Hepatic stellate cell (primary cell): ENCODE results near the gene PPIG.
"Not testable (repeated sequence)": the region's sequence is repeated elsewhere in the genome, so short reads cannot be mapped to it uniquely, and the experiment has no call there.

Source experiments
- DNase-seq: peaks from one replicate; pipeline ENCODE4 v3.0.0; 2011; ENCODE audit warnings: low spot score

PPIG gene

DNA sequence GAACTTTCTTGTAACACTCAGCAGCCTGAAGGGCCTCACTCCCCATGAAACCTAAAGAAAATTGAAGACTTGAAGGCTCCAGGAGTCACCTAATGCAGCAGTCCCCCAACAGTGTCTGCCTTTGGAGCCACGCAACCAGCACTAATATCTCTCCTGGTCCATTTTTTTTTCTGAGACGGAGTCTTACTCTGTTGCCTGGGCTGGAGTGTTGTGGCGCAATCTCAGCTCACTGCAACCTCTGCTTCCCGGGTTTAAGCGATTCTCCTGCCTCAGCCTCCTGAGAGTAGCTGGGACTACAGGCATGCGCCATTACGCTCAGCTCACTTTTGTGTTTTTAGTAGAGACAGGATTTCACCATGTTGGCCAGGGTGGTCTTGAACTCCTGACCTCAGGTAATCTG is 12.4 kb downstream of the PPIG start:
- not testable (repeated sequence) for DNase-seq

DNA sequence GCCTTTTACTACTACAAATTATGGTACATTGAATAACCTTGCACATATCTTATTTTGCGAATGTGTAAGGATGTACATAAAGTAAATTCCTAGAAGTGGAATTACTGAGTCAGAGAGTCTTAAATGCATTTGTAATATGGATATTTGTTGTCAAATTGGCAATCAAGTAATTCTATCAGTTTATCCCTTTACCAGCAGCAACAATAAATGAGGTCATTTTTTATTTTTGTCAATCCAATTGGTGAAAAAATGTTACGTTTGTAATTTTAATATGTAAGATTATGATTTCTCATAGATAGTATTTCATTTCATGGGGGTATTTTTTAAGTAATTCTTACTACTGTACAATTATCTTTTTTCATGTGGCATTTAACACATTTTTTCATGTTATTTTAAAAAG is 14.8 kb downstream of the PPIG start:
- no peak for DNase-seq

DNA sequence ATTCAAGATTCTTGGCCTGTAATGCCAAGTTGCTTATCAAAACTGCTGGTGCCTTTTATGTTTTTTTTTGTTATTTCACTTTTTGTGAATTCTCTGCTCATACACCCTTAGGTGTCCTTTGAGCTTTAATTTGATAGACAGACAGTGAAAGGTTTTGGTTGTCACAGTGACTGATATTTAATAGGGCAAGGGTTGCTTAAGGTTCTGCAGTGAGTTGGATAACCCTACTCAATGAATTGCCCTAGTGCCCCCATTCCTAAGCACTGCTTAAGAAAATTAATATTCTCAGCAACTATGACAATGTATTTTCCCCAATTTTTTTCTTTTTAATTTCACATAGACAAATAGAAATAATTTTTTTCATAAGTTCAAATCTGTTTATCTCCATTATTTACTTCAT is 15.4 kb downstream of the PPIG start:
- no peak for DNase-seq

DNA sequence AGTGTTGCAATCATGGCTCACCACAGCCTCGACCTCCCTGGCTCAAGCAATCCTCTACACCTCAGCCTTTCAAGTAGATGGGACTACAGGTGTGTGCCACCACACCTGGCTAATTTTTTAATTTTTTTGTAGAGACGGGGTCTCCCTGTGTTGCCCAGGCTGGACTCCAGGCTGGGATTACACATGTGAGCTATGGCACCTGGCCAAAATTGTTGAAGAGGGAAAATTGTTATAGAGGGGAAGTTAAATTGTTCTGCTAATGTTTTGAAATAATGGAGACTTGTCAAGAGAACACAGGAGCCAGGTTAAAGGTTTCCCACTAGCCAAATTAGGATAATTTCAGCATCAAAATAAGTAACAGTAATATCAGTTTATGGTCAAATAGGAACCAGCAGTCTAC is 25.1 kb downstream of the PPIG start:
- no peak for DNase-seq

DNA sequence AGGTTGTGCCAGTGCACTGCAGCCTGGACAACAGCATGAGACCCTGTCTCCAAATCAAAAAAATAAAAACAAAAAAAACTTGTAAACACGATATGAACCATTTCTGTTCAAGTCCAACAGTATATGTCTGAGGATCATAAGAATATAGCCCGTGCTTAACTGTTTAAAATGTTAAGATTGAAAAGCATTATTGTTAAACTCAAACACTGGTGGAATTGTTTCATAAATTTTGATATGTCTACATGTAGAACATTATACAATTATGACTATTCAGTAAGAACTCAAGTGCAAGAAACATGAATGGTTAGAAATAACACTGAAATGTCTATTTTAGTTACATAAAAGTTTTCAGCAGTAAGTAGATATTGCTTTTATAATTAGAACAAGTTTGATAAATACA is 29.7 kb downstream of the PPIG start:
- no peak for DNase-seq

DNA sequence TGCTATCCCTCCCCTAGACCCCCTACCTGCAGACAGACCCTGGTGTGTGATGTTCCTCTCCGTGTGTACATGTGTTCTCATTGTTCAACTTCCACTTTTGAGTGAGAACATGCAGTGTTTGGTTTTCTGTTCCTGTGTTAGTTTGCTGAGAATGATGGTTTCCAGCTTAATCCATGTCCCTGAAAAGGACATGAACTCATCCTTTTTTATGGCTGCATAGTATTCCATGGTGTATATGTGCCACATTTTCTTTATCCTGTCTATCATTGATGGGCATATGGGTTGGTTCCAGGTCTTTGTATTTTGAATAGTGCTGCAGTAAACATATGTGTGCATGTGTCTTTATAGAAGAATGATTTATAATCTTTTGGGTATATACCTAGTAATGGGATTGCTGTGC is 31.8 kb downstream of the PPIG start:
- DNase-seq: not testable (repeated sequence)

DNA sequence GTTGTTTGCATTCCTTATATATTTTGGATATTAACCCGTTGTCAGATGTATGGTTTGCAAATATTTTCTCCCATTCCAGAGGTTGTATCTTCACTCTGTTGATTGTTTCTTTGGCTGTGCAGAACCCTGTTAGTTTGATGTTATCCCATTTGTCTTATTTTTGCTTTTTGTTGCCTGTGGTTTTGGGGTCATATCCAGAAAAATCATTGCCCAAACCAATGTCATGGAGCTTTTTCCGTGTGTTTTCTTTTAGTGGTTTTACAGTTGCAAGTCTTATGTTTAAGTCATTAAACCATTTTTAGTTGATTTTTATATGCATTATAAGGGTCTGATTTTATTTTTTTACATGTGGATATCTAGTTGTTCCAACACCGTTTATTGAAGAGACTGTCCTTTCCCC is 35.8 kb downstream of the PPIG start:
- no peak for DNase-seq

DNA sequence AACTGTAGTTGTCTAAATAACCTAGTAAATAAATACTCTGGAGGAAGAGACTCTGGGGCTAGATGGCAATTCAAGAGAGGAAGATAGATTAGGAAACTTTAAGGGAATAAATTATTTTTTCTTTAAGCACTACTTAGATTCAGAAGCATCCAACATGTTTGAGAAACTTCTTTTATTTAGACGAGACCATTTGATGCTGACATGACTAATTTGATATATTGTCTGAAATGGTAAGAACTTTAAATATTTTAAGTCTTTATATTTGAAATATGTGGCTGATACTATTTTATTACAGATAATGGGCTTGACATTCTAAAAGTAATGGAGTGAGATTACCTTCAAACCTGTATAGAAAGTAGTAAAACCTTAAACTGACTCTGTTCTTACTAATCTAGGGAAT is 36.4 kb downstream of the PPIG start:
- DNase-seq: no peak

DNA sequence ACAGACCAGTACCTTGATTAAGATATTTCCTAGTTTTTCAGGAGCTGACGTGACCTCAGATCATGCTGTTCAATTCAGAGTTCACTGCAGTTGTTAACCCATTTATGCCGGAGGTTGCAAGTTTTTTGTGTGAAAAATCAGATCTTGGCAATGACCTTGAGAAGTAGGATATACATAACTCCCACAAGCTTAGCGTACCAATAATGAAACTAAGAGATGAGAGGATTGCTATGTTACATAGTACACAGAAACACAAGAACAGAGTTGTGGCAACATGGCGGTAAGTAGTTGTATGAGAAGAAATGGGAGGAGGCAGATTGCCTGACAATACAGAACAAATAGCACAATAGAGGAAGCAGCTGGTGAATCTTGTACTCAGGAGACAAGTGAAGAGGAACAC is 39.1 kb downstream of the PPIG start:
- no peak for DNase-seq

DNA sequence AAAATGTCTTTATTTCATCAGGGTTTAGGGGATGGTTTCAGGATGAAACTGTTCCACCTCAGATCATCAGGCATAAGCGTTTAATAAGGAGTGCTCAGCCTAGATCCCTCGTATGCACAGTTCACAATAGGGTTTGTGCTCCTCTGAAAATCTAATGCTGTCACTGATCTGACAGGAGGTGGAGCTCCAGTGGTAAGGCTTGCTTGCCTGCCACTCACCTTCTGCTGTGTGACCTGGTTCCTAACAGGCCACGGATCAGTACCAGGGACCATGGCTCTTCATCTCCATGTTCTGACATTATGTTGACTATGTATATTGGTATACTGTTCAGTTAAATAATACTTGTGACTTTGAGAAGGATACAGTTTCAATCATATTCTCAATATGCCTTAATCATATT is 41.6 kb downstream of the PPIG start:
- DNase-seq: no peak

DNA sequence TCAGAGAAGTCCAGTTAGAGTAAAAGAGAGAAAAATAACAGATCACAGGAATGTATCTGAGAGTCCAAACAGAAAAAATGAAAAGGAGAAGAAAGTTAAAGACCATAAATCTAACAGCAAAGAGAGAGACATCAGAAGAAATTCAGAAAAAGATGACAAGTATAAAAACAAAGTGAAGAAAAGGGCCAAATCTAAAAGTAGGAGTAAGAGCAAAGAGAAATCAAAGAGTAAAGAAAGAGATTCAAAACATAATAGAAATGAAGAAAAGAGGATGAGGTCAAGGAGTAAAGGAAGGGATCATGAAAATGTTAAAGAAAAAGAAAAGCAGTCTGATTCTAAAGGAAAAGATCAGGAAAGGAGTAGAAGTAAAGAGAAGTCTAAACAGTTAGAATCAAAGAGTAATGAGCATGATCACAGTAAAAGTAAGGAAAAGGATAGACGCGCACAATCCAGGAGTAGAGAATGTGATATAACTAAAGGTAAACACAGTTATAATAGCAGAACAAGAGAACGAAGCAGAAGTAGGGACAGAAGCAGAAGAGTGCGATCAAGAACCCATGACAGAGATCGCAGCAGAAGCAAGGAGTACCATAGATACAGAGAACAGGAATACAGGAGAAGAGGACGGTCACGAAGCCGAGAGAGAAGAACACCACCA is 52.4 kb downstream of the PPIG start:
- no peak for DNase-seq

DNA sequence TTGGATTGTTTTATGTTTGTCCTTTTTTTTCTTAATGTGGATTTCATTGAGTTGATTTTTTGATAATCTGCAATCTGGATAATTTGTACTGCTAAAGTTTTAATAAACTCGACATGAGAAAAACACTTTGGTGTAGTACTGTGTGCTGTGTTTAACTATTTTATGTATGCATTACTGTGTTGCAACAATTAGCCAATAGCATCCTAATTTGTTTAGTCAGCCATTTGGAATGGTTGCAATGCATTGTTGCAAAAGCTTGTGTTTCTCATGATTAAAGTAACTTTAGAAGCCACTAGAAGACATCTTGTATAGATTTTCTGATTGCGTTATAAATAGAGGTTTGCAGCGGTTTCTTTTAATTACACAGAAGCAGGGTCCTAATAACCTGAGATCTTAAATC is 53.5 kb downstream of the PPIG start:
- DNase-seq: no peak

DNA sequence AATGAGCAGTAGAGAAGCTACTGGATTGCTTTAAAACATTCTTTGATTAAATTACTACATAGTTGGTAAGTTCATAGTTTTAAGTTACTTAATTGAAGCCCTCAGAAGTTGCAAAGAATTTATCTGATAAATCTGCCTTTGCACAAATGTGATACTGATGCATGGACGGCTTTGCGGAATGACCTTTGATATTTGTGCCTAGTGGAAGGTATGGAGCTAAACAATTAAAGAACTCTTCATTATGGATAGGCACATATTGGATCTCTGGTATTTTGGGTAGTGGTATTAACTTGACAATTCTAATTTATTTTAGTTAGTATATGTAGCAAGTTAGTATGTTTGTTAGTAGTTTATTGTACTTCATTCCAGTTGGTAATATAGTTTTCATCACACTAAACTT is 56.0 kb downstream of the PPIG start:
- DNase-seq: no peak

DNA sequence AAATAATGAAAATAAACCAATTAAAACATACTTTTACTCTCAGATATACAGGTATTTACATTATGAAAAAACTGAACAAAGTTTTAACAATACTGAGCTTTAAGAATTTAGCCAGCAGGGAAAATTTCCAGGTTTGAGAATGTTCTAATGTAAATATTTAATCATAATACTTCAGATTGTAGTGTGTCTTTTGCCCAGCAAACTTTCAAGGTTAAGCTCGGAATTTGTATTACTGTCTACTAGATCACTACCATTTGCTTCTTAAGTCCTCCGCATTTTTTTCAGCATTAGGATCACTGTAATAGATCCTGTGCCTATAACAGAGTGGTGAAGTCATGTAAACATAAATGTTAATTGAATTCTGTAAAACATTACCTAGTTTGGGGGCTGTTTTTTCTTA is 57.3 kb downstream of the PPIG start:
- no peak for DNase-seq

DNA sequence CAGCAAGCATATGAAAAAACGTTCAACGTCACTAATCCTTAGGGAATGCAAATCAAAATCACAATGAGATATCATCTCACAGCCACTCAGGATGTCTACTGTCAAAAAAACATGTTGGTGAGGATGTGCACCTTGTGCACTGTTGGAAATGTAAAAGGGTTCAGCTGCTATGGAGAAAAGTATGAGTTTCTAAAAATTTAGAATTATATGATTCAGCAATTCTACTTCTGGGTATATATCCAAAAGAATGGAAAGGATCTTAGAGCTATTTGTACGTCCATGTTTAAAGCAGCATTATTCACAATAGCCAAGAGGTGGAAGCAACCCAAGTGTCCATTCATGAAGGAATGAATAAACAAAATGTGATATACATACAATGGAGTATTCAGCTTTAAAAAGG is 60.0 kb downstream of the PPIG start:
- DNase-seq: no peak

DNA sequence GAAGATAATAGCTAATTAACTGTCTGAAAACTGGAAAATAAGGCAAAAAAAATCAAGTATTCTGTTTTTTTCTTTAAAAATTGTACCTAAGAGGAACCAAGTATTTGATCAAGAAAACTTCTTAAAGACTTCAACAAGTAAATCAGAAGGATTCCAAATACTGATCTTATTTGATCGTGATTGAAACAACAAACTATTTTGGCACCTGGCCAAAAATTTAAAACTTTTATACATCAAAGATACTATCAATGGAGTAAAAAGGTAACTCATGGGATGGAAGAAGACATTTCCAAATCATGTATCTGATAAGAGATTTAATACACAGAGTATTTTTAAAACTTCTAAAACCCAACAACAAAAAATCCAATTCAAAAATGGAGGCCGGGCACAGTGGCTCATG is 63.3 kb downstream of the PPIG start:
- no peak for DNase-seq

DNA sequence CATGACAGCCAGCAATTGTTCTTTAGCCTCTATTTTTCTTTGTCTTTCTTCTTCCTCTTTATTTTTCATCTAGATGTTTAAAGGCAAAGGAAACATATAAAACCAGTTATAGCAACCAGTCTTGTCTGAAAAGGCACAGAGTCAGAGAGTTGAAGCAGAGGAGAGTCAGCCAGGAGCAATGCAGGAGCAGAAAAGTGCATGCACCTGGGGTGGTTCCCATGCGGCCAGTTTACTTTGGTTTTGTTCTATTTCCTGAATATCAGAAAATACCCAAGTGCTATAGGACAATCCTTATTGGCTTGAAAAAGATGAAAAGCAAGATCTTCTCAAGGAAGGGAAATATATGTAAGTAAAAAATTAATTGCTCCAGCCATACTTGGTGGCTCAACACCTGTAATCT is 65.1 kb downstream of the PPIG start:
- no peak for DNase-seq

DNA sequence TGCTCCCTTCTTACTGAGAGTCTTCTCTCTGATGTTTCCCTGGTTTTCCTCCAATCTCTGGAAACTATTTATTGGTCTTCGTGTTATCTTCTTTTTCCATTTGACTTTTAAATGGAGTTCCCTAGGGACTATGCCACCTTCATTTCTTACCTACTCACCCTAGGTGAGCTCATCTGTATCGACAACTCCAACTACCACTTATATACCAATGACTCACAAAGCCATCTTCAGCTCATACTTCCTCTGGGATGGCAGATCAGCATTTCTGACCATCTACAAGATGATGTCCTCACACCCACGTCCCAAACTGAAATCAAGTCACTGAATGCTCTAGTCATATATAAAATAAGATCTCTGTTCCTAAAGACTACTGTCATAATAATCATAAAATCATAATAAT is 69.5 kb downstream of the PPIG start:
- no peak for DNase-seq

DNA sequence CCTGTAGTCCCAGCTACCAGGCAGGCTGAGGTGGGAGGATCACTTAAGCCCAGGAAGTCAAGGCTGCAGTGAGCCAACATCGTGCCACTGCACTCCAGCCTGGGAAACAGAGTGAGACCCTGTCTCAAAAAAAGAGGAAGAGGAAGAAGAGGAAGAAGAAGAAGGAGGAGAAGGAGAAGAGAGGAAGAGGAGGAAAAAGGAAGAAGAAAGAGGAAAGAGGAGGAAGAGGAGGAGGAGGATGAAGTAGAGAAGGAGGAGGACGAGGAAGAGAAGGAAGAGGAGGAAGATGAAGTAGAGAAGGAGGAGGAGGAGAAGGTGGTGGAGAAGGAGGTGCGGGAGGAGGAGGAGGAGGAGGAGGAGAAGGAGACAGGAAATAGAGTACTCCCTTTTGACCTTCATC is 72.0 kb downstream of the PPIG start:
- no peak for DNase-seq

DNA sequence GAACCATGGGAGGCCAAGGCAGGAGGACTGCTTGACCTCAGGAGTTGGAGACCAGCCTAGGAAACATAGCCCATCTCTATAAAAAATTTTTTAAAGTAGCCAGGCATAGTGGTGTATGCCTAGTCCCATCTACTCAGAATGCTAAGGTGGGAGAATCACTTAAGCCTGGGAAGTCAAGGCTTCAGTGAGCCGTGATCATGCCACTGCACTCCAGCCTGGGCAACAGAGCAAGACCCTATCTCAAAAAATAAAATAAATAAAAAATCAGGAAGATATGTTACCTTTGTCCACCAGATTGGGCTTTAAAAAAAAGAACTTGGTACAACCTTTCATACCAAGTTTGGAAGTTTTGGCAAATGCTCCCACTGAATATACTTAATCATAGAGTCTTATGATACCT is 74.7 kb downstream of the PPIG start:
- no peak for DNase-seq

DNA sequence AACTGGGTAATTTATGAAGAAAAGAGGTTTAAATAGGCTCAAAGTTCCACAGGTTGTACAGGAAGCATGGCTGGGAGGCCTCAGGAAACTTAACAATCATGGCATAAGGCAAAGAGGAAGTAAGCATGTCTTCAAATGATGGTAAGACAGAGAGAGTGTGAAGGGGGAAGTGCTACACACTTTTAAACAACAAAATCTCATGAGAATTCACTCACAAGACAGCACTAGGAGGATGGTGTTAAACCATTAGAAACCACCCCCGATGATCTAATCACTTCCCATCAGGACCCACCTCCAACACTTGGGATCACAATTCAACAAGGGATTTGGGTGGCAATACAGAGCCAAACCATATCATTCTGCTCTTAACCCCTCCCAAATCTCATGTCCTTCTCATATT is 75.2 kb downstream of the PPIG start:
- DNase-seq: no peak

DNA sequence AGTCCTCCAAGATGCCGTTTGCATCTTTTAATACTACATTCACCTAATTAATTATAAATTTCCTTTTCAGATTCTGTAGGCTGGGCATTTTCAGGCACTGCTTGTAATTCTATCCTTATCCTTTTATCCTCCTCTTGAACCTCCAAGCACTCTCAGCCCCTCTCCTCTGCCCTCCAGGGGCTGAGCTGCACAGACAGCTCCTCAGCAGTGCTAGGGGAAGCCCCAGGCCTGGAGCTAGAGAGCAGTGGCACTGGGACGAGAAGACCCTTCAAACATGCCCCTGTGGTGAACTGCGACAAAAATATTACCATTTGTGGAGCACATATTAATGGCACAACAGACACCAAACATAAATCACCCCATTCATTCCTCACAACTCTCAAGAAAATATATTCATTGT is 77.1 kb downstream of the PPIG start:
- no peak for DNase-seq

DNA sequence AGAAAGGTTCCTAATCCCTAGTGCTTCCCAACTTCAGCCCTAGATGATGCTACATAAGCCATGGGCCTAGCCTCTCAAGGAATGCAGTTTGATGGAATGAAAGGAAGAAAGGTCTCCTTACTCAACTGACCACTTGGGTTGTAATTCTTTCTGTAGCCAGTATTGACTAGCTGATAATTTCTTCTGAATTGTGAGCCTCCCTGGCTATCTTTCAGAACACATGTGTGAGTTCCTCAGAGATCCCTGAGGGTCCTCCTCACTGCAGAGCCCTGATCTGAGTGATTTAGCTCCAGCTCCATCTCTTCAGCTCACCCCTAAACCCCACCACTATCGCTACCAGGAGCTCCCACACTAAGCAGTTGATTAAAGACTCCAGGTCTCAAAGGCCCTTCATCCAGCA is 78.6 kb downstream of the PPIG start:
- DNase-seq: no peak

DNA sequence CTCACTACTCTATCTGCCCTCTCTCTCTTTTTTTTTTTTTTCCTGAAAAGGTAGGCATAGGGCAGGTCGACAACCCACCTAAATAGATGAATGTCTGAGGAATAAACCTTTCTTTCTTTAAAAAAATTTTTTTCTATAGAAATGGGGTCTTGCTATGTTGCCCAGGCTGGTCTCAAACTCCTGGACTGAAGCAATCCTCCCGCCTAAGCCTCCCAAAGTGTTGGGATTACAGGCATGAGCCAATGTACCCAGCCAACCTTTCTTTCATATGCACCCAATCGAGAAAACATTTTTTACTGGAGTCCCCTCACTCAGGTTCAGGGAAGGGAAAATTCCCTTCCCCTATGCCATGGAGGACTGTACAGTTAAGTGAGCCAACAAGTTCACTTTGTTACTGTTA is 79.1 kb downstream of the PPIG start:
- DNase-seq: no peak

DNA sequence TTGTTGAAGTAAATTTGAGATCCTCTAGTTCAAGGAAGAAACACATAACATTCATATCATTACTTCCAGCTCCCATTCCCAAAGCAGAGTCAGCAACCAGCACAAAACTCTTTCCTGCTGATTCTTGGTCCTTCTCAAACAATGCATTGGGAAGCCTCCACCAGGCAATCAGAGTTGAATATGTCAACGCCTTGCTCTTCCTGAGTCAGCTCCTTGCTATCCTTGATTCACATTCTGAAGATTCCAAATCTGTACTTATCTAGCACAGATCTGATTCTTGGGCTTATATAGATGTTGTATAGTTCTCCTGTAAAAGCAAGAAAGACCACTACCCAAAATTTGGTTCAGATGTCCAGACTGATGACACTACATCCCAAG is 80.4 kb downstream of the PPIG start:
- no peak for DNase-seq
